GM03348 (cell line): Measurements from ENCODE around the gene CYP2D6.

Experiments used
- DNase-seq: peaks from one replicate; pipeline ENCODE4 v3.0.0; 2012; ENCODE audit warnings: low spot score

The CYP2D6 gene

DNA sequence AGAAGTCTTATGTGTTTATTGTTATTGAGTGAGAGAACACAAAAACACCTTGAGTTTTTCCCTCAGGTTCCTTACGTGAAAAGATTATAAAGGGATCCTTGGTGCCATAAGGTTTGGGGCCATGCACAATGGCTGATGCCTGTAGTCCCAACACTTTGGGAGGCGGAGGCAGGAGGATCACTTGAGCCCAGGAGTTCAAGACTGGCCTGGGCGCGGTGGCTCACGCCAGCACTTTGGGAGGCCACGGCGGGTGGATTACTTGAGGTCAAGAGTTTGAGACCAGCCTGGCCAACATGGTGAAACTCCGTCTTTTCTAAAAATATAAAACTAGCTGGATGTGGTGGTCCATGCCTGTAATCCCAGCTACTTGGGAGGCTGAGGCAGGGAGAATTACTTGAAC is 45.7 kb downstream of the CYP2D6 start:
- no peak for DNase-seq

DNA sequence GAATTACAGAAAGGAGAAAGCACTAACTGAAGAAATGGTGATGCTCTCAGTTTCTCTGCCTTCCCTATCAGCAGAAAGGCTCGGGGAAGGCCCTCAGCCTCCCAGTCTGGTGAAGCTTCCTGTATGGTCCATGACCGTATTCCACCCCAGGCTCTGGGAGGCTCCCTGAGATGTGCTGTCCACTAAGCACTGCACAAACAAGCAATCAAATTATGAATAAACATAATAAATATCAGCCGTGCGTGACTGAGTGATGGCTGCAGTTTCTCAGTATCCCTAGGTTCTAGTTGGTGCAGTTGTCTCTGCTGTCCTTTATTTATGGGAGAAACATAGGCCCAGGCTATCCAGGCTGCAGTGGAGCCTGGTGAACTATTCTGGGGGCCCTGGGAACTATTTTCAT is 47.5 kb downstream of the CYP2D6 start:
- DNase-seq = no peak

DNA sequence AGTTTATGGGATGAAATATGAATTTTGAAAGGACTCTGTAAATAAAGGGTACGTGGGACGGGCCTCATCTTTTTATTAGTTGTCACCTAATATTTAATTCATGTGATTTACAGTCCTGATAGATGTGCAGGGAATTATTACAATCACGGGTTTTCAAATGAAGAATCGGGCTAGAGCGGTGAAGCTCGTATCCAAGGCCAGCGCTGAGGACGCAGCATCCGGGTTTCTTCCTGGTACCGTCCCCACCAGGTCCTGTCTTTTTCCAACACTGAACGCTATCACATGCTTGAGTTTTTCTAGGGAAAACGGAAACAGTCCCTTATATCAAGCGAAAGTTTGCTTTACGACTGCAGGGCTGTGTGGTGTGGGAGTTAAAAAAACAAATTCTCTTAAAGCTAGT is 50.3 kb downstream of the CYP2D6 start:
- peak; percentile 37 for DNase-seq

DNA sequence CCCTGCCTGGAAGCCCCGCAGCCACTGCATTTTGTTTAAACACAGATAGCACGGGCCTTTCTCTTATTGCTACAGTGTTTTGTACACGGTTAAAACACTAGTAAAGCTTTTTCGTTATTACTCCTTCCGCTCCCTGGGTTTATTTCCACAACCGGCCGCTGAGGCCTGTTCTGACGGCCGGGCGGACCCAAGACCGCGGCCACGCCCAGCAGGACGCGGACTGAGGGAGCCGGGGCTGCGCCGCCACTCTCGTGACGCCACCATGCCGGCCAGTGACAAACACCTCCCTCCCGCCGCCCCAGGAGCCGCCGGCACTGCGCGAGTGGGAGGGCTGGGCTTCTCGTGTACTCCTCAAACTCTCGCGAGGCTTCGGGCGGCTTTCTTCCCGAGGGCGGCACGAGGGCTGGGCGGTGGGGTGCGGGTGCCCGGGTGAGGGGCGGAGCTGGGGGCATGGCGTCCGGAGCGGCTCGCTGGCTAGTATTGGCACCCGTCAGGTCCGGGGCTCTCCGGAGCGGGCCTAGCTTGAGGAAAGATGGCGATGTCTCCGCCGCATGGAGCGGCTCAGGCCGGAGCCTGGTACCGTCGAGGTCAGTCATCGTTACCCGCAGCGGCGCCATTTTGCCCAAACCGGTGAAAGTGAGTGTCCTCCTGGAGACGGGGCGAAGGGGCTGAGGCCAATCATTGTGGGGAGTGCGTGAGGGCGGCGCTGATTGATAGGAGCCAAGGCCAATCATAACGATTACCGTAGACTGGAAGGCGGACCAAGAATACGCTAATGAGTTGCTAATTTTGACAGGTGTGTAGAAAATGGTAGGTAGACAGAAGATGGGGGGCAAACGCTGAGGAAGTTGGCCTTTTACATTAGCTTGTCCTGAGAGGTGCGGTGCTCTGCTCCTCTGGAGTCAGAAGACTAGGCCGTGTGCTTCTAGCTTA is 51.0 kb downstream of the CYP2D6 start, which contains the start of gene SMDT1:
Gene SMDT1 (plus strand): TSS at position 382 of the 933 bp plus-strand sequence. CDS start 69 bp downstream, at position 451.
- peak; percentile 98 for DNase-seq

DNA sequence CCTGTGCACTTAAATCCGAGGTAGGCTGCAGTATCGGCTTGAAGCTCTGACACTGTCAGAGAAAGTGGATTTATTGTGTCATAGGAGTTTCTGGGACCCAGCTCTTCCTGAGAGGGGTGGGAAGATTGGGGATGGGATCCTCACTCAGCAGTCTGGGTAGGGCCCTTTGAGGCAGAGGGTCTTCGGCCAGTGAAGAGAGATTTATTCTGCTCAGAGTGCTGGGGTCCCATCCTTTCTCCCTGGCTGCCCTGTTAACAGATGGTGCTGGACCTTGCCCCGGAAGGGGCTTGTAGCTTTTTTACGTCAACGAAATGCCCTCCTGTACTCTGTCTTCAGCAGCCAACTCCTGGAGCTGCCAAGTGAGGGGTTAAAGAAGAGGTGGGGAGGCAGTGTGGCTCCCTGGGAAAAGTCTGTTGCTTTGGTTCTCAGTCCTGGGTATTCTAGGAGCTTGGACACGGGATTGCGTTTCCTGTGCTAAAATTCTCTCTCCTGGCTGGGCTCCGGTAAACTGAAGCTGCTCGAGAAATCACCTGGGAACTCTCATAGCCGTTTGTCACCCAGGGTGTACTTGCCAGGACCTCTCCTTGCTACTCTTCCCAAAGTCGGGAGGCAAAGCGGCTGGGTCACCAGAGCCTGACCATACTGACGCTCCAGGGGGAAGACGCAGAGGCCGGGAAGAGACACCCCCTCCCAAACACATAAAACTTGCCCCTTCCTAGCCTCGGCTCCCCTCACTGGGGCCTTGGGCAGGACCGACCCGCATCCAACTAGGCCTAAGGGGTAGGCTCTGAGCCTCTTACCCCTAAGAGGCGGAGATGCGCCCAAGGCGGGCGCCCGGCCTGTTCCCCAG is 51.9 kb downstream of the CYP2D6 start:
- peak; percentile 29 for DNase-seq

DNA sequence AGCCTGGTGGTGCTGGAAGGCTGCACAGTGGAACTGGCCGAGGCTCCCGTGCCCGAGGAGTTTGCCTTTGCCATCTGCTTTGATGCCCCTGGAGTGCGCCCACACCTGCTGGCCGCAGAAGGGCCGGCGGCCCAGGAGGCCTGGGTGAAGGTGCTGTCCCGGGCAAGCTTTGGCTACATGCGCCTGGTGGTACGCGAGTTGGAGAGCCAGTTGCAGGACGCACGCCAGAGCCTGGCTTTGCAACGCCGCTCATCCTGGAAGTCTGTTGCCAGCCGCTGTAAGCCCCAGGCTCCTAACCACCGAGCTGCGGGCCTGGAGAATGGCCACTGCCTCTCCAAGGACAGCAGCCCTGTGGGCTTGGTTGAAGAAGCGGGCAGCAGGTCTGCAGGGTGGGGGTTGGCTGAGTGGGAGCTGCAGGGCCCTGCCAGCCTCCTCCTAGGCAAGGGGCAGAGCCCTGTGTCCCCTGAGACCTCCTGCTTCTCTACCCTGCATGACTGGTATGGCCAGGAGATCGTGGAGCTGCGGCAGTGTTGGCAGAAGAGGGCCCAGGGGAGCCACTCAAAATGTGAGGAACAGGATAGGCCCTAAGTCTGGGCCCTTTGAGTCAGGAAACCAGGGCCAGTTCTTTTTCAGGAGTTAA is 53.0 kb downstream of the CYP2D6 start:
- no peak for DNase-seq

DNA sequence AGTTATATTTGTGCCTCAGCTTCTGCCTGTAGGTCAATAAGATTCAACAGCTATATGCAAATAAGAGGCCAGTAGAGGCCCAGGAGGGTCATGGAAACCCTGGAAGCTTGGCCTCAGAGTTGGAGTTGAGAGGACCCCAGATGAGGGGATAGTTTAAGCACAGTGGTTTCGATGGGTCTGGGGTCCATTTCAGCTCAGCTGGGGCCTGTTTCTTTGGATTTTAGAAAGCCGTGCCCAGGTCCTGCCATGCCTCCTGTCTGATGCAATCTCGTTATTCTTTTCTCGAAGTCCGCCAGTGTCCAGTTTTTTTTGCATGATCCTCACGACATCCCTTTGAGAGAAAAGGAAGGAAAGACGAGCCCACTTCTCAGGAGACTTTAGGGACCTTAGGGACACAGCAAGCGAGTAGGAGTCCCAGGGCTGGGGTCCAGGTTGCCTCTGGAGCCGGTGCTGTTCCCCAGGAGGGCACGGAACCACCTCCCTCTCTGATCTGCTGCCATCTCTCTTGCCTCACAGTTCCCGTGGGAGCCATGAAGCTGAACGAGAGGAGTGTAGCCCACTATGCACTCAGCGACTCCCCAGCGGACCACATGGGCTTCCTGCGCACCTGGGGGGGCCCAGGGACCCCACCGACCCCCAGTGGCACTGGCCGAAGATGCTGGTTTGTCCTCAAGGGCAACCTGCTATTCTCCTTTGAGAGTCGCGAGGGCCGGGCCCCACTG is 53.7 kb downstream of the CYP2D6 start:
- DNase-seq = no peak
